GM21825 (cell line): Measurements from ENCODE around the gene ULBP3.
"Not testable (repeated sequence)": the region's sequence is repeated elsewhere in the genome, so short reads cannot be mapped to it uniquely, and the experiment has no call there.

Experiments used
- ATAC-seq: cut with Tn5 transposase; IDR thresholded peaks from one replicate; pipeline ENCODE4 v1.9.1; 2021; ENCODE audit warnings: mild to moderate bottlenecking, moderate library complexity; ENCODE audit not compliant: unreplicated experiment

ULBP3 gene

DNA sequence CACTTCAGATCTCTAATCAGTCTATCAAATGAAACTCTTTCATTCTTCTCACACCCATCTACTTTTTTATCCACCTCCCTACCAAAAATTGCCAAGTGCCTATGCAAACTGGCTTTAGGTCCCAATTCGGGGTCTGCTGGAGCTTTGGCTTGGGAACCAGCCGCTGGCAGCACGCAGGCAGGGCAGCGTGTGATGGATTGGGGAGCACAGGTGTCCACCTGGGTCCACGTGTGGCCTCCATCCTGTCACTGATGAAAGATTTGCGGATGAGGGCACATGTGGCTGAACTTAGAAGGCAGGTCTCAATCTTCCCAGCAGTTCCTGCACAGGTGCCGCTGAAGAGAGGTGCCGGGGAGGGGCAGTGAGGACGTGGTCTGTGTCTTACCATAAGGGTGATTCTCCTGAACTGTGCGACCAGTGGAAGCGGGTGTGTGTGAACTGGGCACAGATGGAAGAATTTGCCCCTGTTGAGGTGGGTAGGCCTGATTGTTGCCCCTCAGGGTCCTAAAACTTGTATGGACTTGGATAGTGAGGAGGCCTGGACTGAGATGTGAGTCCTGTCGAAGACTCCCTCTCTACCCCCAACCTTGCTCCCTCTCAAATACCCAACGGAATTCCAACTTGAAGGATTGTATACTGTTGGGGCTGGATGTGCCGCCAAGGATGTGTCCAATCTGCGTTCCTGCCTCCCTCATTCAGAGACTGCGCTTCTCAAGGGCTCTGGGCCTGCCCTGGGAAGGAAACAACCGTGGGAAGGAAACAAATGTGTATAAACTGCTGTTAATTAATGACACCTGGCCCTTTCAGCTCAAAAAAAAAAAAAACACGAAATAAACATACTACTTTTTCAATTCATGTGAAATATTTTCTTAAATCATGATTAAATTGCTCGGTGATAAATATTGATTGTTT is 25.2 kb downstream of the ULBP3 start:
- ATAC-seq, result no peak

- ATAC-seq, result no peak
Measured at GRCh38 chr6:150043096-150043495, 25.8 kb downstream of the ULBP3 start.

- no peak for ATAC-seq
Measured at GRCh38 chr6:150038202-150039062, 30.5 kb downstream of the ULBP3 start.

DNA sequence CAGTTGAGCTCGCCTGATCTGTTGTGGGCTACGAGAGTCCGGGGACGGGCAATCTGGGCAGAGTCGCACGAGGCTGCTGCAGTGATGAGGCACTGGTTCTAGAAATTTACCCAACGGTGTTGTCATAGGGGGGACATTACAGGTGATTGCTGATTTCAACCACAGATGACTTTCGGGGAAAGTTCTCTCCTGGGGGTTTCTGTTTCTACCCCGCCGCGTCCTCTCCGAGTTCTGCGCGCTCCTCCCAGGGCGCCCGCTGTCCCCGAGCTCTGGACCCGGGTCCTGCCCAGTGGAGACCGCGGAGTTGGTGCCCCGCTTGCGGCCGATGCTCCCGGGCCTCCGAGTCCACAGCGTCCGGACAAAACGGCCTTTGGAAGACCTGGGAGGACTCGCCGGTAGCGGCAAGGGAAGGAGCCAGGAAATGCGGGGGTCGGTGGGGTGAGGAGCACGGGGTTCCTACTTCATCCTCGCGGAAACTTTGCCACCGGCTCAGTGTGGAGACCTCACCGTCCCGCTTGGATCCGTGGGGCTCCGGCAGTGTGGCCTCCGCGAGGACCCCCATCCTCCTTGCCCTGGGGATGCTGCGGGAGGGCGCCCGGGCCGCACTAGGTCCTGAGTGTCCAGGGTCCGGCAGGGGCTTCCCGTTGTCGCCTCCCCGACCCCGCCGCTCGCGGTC is 31.3 kb downstream of the ULBP3 start:
- ATAC-seq, result no peak

- ATAC-seq, result no peak
Measured at GRCh38 chr6:150036081-150036480, 32.8 kb downstream of the ULBP3 start.

- ATAC-seq, result no peak
Measured at GRCh38 chr6:150033207-150033771, 35.6 kb downstream of the ULBP3 start.

GRCh38 chr6:150032598-150032997 is 36.3 kb downstream of the ULBP3 start:
- no peak for ATAC-seq

DNA sequence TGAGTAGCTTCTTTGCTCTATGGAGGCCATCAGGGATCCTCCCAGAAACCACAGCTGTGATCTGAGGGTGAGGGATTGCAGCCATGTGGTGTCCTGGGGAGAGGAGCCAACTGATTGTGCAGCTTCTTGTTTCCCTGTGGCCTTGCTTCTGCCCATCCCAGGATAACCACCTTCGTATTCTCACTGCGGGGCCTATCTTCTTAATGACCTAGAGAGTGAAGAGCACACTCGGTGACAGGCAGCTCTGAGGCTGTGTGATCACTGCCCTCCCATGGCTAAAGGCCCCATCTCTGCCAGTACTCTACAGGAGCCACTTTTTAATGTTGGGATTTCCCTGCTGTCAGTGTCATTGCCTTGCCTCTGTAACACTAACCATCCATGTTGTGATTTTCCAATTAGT is 38.3 kb downstream of the ULBP3 start:
- ATAC-seq, result no peak

DNA sequence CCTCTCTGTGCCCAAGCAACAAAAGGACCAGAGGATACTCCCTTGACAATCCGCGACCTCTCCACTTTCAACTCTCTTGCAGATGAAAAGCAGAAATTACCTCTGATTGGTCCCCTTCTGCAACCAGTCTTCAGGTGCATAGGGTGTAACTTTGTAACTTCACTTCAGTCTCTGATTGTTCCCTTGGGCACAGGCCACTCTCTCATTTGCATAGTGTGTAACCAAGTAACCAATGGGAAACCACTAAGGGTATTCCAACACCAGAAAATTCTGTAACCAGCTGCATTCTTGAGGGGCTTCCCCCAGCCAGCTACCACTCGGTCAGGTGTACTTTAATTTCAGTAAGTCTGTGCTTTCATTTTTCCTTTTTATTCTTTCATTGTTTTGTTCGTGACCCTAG is 39.2 kb downstream of the ULBP3 start:
- no peak for ATAC-seq

DNA sequence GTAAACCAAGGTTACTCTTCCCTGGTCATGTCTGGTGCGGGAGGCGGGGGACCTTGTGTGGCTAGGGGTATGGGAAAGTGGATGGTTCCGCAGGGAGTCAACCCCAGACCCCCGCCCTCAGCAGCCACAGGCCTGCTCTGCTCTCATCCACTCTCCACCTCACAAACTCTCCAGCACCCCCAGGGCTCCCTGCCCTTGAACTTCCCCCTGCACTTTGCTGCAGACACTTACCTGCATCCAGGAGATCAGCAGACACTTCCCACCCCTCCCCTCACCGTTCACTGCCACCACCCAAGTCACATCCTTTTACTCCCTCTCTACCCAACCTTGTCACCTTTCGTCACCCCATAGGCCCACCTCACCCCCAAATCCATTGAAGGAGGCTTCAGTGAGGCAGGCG is 39.6 kb downstream of the ULBP3 start:
- ATAC-seq, result no peak

- no peak for ATAC-seq
Measured at GRCh38 chr6:150028799-150029198, 40.1 kb downstream of the ULBP3 start.

- no peak for ATAC-seq
Measured at GRCh38 chr6:150027806-150028565, 40.9 kb downstream of the ULBP3 start.

GRCh38 chr6:150026976-150027805 is 41.7 kb downstream of the ULBP3 start:
- no peak for ATAC-seq

DNA sequence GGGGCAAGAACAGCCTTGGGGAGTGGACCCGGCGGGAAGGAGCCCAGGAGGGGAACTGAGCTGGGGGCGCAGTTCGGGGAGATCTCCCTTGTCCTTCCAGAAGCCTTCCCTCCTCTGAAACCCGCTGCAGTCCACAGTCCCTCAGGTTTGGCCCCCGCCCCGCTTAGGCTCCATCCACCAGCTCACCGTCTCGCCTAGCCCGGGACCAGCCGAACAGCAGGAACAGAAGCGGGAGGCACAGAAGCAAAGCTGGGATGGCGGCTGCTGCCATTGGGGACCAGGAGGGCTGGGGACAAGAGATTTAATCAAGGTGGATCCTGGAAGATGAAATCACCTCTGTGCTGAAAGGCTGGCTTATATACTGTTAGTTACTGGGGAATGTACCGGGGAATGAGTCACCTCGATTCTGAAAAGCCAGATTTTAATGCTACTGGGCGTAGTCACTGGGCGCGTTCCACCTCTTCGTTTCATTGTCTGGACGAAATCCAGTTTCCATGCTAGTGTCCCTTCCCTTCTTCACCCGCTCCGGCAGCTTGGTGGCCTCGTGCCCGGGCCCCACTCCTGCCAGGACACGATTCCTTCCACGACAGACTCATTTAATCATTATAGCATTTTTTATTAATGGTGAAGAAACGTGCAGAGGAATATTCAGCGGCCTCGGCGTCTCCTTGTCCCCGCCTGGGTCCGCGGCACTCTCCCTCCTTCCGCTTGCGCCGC is 43.6 kb downstream of the ULBP3 start, which contains the start of gene RAET1L:
Gene RAET1L (minus strand): TSS at position 332 of the 717 bp plus-strand sequence. CDS start 61 bp downstream, at position 271.
- ATAC-seq, result no peak

DNA sequence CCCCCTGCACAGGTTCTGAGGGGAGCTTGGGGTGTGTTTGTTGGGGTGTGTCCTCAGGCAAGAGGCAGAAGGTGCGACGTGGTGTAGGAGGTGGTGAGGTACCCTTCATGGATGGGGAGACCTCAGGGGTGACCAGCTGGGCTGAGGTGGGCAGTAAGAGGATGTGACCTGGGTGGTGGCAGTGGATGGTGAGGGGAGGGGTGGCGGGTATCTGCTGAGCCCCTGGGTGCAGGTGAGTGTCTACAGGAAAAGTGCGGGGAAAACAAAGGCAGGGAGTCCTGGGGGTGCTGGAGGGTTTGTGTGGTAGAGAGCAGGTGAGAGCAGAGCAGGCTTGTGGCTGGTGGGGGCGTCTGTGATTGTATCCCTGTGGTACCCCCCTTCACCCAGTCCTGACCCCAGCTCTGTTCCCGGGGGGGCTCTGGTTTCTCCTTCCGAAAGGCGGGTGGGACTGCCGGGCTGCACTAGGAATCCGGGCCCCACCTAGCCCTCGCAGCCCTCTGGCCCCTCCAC is 44.2 kb downstream of the ULBP3 start:
- no peak for ATAC-seq

DNA sequence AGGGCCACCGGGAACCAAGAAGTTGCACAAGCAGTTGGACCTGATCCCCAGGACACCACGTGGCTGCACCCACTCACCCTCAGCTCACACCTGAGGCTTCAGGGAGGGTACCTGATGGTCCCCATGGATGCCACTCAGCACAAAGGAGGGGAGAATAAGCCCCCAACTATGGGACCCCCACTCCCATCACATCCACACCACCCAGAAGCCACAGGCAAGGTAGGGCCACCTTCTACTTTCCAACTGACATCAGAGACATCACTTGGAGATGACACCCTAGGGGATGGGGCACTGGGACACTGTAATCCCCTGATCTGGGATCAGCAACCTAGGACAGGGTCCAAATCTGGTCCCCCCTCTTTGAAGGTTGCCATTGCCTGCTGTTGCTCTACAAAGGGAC is 44.9 kb downstream of the ULBP3 start:
- ATAC-seq, result not testable (repeated sequence)

DNA sequence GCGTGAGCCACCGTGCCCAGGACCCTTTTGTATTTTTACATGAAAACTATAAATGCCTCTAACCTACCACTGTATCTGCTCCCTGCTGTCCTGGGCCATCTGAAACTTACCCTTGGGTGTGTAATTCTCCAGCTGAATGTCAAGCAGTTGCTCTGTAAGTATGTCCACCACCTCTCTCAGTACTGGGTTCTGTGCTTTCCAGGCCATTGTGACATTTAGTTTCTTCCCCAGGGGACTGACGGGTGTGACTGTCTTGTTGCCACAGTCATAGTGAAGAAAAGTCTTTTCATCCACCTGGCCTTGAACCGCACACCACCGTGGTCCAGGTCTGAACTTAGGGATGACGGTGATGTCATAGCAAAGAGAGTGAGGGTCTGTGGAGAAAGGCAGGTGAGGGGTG is 47.1 kb downstream of the ULBP3 start:
- not testable (repeated sequence) for ATAC-seq

- no peak for ATAC-seq
Measured at GRCh38 chr6:150018846-150019580, 49.9 kb downstream of the ULBP3 start.
